LNCAP (cell line): ENCODE results near the gene EPB41.

Source experiments
- TF ChIP-seq, protein P1 (sequence below): fragments of 450-650 bp; IDR thresholded peaks from 2 replicates; pipeline ENCODE4 v1.5.1; 2017; ENCODE audit warnings: mild to moderate bottlenecking

EPB41 gene

DNA sequence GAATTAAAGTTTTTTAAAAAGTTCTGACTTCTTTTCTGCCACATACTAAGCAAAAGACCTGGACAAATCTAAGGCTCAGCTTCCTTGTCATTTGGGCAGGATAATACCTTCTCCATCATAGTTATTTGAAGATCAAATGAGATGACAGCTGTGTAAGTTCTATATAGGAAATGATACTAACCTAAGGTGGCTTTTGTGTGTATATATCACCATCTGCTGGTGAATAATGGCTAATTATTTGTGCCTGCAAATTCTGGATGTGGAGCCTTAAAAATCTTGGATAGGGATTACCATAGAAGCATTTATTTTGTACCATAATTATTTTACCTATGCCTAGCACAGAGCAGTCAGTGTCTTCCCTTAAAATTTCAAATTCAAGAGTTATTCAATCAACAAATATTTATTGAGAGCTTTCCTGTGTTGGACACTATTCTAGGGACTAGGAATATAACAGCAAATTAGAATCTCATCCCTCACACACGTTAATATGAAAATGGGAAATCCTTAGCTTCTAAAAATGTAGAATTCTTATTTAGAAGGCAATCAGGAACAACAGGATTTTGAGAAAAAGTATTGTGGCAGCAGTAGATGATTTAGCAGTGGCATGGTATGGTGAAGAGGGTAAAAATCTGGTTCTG lies 119.6 kb downstream of the EPB41 start:
- TF ChIP-seq, protein P1, sequence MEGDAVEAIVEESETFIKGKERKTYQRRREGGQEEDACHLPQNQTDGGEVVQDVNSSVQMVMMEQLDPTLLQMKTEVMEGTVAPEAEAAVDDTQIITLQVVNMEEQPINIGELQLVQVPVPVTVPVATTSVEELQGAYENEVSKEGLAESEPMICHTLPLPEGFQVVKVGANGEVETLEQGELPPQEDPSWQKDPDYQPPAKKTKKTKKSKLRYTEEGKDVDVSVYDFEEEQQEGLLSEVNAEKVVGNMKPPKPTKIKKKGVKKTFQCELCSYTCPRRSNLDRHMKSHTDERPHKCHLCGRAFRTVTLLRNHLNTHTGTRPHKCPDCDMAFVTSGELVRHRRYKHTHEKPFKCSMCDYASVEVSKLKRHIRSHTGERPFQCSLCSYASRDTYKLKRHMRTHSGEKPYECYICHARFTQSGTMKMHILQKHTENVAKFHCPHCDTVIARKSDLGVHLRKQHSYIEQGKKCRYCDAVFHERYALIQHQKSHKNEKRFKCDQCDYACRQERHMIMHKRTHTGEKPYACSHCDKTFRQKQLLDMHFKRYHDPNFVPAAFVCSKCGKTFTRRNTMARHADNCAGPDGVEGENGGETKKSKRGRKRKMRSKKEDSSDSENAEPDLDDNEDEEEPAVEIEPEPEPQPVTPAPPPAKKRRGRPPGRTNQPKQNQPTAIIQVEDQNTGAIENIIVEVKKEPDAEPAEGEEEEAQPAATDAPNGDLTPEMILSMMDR = peak; percentile 78

DNA sequence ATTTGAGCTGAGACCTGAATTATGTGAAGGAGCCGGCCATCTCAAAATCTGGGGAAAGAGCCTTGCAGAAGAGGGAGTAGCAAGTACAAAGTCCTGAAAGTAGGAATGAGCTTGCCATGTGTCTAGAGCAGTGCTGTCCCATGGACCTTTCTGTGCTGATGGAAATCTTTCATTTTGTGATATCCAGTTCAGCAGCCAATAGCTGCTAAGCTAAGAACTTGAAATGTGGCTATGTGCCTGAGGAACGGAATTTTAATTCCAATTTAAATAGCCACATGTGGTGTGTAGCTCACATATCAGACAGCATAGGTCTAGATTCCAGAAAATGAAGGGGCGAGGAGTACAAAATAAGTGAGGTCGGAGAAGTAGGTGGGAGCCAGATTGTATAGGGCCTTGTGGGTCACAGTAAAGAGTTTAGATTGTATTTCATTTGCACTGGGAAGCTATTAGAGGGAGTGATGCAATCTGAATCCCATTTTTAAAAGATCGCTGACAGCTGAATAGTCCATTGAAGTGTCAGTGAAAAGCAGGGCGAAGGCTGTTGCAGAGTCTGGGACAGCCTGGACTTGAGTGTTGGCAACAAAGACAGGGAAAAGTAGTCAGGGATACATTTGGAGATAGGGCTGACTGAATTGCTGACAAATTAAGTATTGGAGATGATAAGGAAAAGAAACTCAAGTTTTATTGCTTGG lies 129.1 kb downstream of the EPB41 start:
- TF ChIP-seq, protein P1 = no peak

DNA sequence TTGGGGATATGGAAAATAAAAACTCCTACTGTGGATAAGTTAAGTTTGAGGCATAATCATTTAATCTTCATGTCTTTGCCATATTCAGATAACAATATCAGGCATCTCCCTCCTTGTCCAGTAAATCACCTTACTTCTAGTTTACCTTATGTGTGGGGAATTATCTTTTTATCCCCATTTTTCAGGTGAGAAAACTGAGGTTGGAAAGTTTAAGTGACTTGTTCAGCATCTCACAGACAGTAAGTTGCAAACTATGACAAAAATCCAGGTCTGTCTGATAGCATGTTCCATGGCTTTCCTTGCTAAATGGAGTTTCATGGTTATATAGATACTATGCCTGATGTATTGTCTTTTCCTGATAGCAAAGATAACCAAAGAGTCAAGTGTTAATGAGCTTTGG lies 129.6 kb downstream of the EPB41 start:
- TF ChIP-seq, protein P1 = no peak

DNA sequence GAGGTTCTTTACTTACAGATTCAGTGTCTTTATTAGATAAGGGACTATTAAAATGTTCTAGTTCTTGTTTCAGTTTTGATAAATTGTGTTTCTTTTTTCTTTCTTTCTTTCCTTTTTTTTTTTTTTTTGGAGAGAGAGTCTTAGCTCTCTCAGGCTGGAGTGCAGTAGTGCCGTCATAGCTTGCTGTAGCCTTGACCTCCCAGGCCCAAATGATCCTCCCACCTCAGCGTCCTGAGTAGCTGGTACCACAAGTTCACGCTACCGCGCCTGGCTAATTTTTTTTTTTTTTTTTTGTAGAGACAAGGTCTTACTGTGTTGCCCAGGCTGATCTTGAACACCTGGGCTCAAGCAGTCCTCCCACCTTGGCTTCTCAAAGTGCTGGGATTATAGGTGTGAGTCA lies 132.8 kb downstream of the EPB41 start:
- TF ChIP-seq, protein P1 = no peak

DNA sequence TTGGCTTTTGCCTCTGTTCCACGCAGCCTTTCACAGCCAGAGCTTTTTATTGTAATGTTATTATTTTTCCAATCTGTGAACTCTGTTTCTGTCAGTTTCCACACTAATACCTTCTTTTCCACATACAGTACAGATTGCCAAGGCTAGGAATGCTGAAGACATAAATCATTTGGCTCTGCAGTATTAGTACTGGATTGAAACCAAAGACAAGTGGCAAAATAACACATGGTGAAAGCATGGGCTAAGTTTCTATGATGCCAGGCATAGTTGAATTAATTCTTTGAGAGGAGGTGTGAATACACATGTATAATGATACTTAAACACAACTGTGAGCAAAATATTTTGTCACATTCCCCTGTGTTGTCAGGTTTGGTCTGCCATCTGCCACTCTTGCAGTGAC lies 135.8 kb downstream of the EPB41 start:
- TF ChIP-seq, protein P1 = no peak

DNA sequence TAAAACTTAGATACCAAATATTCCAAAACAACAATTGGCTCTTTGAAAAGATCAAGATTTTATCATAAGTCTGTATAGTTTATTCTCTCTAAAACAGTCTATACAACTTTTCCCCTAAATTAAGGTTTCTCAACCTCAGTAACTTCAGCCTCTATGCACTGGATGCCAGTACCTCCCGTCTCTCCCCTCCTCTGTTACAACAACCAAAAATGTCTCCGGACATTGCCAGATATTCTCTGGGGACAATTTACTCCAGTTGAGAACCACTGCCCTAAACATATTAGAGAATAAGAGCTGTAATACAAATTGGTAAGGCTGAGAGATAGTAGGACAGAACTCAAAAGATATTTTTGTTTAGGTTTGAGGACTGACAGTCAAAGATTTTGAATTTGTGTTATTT lies 137.7 kb downstream of the EPB41 start:
- TF ChIP-seq, protein P1 = no peak

DNA sequence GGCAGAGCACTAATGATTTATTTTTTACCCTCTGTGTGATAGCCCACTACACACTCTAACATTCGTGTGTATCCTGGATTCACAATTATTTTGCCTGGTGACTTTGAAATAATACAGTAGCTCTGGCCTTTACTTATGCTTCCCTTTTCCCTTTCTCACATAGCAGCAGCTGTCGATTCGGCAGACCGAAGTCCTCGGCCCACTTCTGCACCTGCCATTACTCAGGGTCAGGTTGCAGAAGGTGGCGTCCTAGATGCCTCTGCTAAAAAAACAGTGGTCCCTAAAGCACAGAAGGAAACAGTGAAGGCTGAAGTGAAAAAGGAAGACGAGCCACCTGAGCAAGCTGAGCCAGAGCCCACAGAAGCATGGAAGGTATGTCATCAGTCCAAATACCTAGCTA lies 138.6 kb downstream of the EPB41 start:
- TF ChIP-seq, protein P1 = no peak
